Right lobe of liver (tissue), 6 donors: ENCODE data around the gene DNM1. TPM values are rescaled to one million over a fixed set of nuclear protein-coding genes. Genes with fewer than 3 reads are reported as not detected.

Experiments used
- ATAC-seq, 4 donors: fragments of 200-7000 bp; cut with Tn5 transposase; one replicate each; pipeline ENCODE4 v1.9.1; 2020; ENCODE audit warnings: mild to moderate bottlenecking in 4 of 4, moderate library complexity in 4 of 4
- DNase-seq, 3 donors: peaks; one replicate each; pipeline ENCODE4 v3.0.0-alpha.2; 2020
- H3K27ac ChIP-seq, 3 donors: fragments of 200-600 bp; one replicate each; pipeline ENCODE4 v1.8.0; 2022
- H3K27me3 ChIP-seq, 2 donors: fragments of 200-600 bp; one replicate each; pipeline ENCODE4 v1.8.0; 2022
- H3K36me3 ChIP-seq, 4 donors: fragments of 200-600 bp; sonication (generic) in 1 of 4; one replicate each; pipeline versions ENCODE4 v1.5.1 to v1.8.0; 2017 to 2022; ENCODE audit warnings: control low read depth in 1 of 4
- H3K4me1 ChIP-seq, 4 donors: fragments of 200-600 bp; sonication (generic) in 1 of 4; one replicate each; pipeline versions ENCODE4 v1.5.1 to v1.8.0; 2017 to 2022; ENCODE audit warnings: control low read depth in 1 of 4
- H3K4me3 ChIP-seq, 3 donors: fragments of 200-600 bp; one replicate each; pipeline ENCODE4 v1.8.0; 2022
- H3K9me3 ChIP-seq, 4 donors: fragments of 200-600 bp; sonication (generic) in 1 of 4; one replicate each; pipeline versions ENCODE4 v1.5.1 to v1.8.0; 2017 to 2022; ENCODE audit warnings: control low read depth in 1 of 4
- CTCF ChIP-seq, 4 donors: fragments of 200-600 bp in 3 of 4; fragments of 450-650 bp in 1 of 4; IDR thresholded peaks; one replicate each; pipeline versions ENCODE4 v1.5.1 to v1.8.0; 2016 to 2022; ENCODE audit warnings: antibody characterized with exemption in 4 of 4, mild to moderate bottlenecking in 2 of 4
- POLR2A ChIP-seq: fragments of 450-650 bp; IDR thresholded peaks from one replicate; pipeline ENCODE4 v1.6.1; 2017; ENCODE audit warnings: antibody characterized with exemption, mild to moderate bottlenecking
- WGBS: methylation state at CpG from one replicate; pipeline ENCODE4 v1.1.6; 2018; ENCODE audit warnings: low coverage, low lambda C conversion rate; ENCODE audit not compliant: insufficient coverage; ENCODE audit errors: missing lambda C conversion rate; 5-methylcytosine and 5-hydroxymethylcytosine counted together
- intact Hi-C, 2 donors: fragments of 100-400 bp; cut with DNase I; formaldehyde crosslinking; loops; one replicate each; pipeline versions ENCODE4 v1.11.2 to v1.14.1; 2022
- total RNA-seq, 6 experiments: library from RNA; depleted of rRNA in 2 of 6; stranded (reverse); fragments of >200 nt in 2 of 6; fragmentation: NEBNext Ultra II Directional in 3 of 6; extraction: Animal tissue kit (Norgen Biotek cat#: 25700) in 3 of 6; gene quantifications; one replicate each; pipeline versions ENCODE4 v1.1.0 to v1.2.4, GENCODE V29; 2016 to 2023
- donor health status: DM: no; HTN: yes; CAD: no.
- donor health status: DM: no; HTN: no; CAD: no.
- donor health status: DM: no; HTN: no; CAD: no.
- donor health status: DM: no; HTN: yes; CAD: no.
- donor health status: DM: no; HTN: yes; CAD: no.

DNM1 gene
- total RNA-seq, 6 experiments from 2014 or later = 0.43 to 3.1 (median 1.8) TPM

- no peak overlapping the region for H3K27ac ChIP-seq
- peaks cover 0 to 10% (median 0%) of the 10 kb centered on the region in 4 donors for H3K4me1 ChIP-seq
- H3K27me3 ChIP-seq = no peaks in the 10 kb centered on the region
- 80% methylated on average over 1 of the region's 2 CpGs for WGBS
- DNase-seq (no peak), ATAC-seq (no peak)
- TF ChIP-seq CTCF (IDR thresholded peaks at IDR 0.05) (no peak), POLR2A (no peak)
- intact Hi-C loops = no loop called here
- no peak overlapping the region for H3K4me3 ChIP-seq
- H3K36me3 ChIP-seq = no peaks in the 10 kb centered on the region
- no peaks in the 10 kb centered on the region for H3K9me3 ChIP-seq
Measured at GRCh38 chr9:128246471-128246870, 43.3 kb downstream of the DNM1 start.

- peaks cover 0 to 10% (median 0%) of the 10 kb centered on the region in 4 donors for H3K4me1 ChIP-seq
- H3K9me3 ChIP-seq = no peaks in the 10 kb centered on the region
- no peak for ATAC-seq
- intact Hi-C loops = no loop called here
- H3K4me3 ChIP-seq = no peak overlapping the region
- no peaks in the 10 kb centered on the region for H3K27me3 ChIP-seq
- H3K36me3 ChIP-seq = no peaks in the 10 kb centered on the region
- TF ChIP-seq POLR2A (no peak), CTCF (IDR thresholded peaks at IDR 0.05) (no peak)
- WGBS = 100% methylated on average over 1 of the region's 5 CpGs
- no peak overlapping the region for H3K27ac ChIP-seq
- no peak for DNase-seq
Measured at GRCh38 chr9:128247226-128247803, 44.1 kb downstream of the DNM1 start.

GRCh38 chr9:128249558-128249907 is 46.4 kb downstream of the DNM1 start:
- no peak overlapping the region for H3K27ac ChIP-seq
- DNase-seq (no peak), ATAC-seq (no peak)
- no peaks in the 10 kb centered on the region for H3K36me3 ChIP-seq
- TF ChIP-seq POLR2A = no peak
- TF ChIP-seq CTCF (IDR thresholded peaks at IDR 0.05) = no peak
- no peaks in the 10 kb centered on the region for H3K9me3 ChIP-seq
- intact Hi-C loops = no loop called here
- 75% methylated on average over 7 of the region's 8 CpGs for WGBS
- H3K4me1 ChIP-seq = peaks cover 0 to 10% (median 0%) of the 10 kb centered on the region in 4 donors
- no peaks in the 10 kb centered on the region for H3K27me3 ChIP-seq
- no peak overlapping the region for H3K4me3 ChIP-seq

GRCh38 chr9:128249908-128250838 is 47.0 kb downstream of the DNM1 start:
- H3K36me3 ChIP-seq = no peaks in the 10 kb centered on the region
- intact Hi-C loops = no loop called here
- 23% methylated on average over 7 of the region's 81 CpGs for WGBS
- H3K4me3 ChIP-seq = peak overlapping the region in 1 of 3 donors; percentile 34
- no peak overlapping the region for H3K27ac ChIP-seq
- peak; percentile 87 to 95 (median 90) for ATAC-seq
- no peaks in the 10 kb centered on the region for H3K27me3 ChIP-seq
- peaks cover 0 to 10% (median 0%) of the 10 kb centered on the region in 4 donors for H3K4me1 ChIP-seq
- TF ChIP-seq POLR2A = no peak
- no peak for TF ChIP-seq CTCF (IDR thresholded peaks at IDR 0.05)
- DNase-seq = peak; percentile 79 to 91 (median 83)
- H3K9me3 ChIP-seq = no peaks in the 10 kb centered on the region
